G401 (cell line): ENCODE data around the gene RNF220. TPM values are rescaled to one million over a fixed set of nuclear protein-coding genes. Genes with fewer than 3 reads are reported as not detected.

Source experiments
- DNase-seq: peaks from one replicate; pipeline ENCODE4 v3.0.0-alpha.2; 2015; ENCODE audit warnings: low spot score
- in situ Hi-C: cut with HindIII; loops from 2 replicates; pipeline ENCODE4 v1.10.0; 2016; ENCODE audit warnings: low sequenced_read_pairs, mixed read lengths
- total RNA-seq: library from RNA; depleted of rRNA; stranded (reverse); fragments of >200 nt; shearing (Covaris generic); gene quantifications from 2 replicates; pipeline ENCODE4 v1.2.3, GENCODE V29; 2014

RNF220 gene
- total RNA-seq, 1 experiment from 2014 or later: 98.3 TPM

DNA sequence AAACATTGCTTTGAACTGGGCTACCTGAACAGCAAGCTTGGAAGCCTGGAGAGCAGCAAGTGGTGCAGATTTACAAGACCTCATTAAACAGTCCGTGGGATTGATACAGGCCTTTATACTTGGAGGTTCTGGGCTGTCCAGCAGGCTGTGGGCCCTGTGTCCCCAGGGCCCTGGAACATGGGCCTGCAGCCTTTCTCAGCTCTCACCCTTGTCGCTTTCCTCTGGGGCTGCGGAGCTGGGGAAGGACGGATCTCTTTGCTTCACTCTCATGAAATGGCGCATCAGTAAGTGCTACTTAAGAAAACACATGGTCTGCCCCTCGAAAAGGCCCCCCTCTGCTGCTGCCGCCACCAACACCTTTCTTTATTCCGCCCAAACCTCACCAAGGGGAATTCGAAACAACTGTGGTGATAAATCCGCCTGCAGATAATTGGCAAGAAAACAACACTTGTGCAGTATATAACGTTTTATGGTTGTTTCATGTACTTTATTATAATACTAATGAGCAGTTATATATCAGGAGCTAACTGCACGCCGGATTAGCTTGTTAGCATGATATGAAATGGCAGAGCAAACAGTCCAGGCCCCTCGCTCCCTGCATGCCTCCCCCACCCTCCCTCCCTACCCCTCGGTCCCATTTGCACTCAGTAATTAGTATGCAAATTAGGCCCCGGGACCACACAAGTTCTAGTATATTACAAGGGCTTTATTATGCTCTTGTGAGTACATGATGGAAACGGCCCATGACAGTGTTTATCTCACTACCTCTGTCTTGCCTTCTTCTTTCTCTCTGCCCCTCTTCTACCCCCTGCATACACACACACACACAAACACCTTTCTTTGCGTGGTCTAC lies 131.5 kb downstream of the RNF220 start:
- DNase-seq: no peak
- in situ Hi-C loops: no loop called here

GRCh38 chr1:44537538-44537937 lies 132.5 kb downstream of the RNF220 start:
- DNase-seq: no peak
- in situ Hi-C loops: no loop called here

- DNase-seq: no peak
- in situ Hi-C loops: no loop called here
Observed at GRCh38 chr1:44537956-44538355, 132.9 kb downstream of the RNF220 start.

- in situ Hi-C loops: no loop called here
- no peak for DNase-seq
Observed at GRCh38 chr1:44539991-44540730, 135.1 kb downstream of the RNF220 start.

GRCh38 chr1:44542420-44543063 lies 137.5 kb downstream of the RNF220 start:
- in situ Hi-C loops: no loop called here
- no peak for DNase-seq

DNA sequence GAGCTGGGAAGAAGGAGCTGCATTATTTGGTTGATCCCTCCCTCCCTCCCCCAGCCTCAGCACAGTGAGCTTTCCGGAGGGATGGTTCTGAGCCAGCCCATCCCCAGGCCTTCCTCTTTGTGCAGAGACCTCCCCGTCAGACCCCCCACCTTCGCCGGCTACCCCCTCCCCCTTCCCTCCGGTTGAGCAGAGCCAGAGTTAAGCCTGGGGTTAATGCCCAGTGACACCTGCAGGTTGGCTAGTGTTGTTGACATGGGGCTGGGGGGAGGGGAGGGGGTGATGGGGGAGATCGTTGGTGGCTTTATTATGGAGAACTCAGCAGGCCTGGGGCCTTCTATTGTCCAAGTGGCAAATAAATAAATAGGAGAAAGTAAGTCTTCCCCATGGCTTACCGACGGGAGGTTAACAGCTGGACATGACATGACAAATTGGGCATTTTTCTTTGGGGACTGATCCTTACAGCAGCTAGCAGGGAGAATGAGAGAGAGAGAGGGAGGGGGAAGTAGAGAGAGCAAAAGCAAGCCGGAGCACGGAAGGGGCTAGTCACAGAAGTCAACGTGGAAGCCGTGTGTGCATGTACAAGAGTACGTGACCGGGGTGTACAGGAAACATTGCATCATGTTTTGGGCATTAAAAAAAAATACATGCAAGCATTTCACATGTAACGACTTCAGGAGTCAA lies 138.1 kb downstream of the RNF220 start:
- in situ Hi-C loops: no loop called here
- no peak for DNase-seq

DNA sequence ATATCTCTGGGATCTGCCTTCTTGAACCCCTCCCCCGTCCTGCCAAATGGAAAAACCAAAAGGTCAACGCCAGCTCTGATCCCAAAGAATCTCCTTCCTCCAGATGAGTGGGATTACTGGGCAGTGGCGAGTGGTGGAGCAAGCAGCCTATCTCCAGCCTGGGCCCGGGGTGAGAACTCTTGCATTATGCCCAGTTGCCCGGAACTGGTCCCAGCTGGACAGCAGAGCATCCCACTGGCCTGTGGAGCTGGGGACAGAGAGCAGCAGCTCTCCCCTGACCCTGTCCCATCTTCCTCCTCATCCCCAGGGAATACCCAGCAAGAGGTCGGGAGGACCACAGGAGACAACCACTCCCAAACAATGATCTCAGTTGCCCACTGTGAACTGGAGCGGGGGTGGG lies 138.7 kb downstream of the RNF220 start:
- in situ Hi-C loops: no loop called here
- no peak for DNase-seq

DNA sequence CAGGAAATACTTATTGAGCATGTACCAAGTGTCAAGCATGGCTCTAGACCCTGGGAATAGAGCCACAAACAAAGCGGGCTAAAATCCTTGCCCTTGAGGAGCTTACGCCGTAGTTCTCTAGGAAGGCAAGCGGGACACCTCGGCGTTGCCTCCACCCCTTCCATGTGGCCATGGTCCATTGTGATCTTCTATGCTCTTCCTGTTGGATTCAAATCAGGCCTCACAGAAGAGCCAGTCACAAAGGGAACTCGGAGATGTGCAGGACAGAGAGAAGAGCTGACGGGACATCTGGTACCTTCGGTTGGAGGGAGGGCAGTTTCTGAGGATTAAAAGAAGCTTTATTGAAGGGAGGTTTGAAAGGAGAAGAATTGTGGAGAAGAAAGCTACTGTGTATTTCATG lies 139.9 kb downstream of the RNF220 start:
- no peak for DNase-seq
- in situ Hi-C loops: no loop called here

DNA sequence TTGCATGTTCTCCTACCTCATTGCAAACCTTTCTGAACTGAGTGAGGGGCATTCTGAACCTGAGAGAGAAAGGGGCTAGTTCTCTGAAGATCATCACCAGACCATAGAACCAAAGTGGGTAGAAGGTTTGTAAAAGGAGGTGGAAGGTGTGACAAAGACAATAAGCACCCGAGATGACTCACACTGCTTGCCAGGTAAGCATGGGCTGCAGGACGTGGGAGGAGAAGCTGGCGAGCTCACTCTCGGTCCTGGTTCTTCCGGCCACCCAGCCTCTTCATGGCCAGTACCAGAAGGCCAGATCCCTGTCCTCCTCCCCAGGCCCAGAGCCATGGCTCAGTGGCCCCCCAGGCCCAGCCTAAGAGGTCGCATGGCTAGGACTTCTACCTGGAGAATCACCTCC lies 140.9 kb downstream of the RNF220 start:
- DNase-seq: no peak
- in situ Hi-C loops: no loop called here

GRCh38 chr1:44546403-44547053 lies 141.5 kb downstream of the RNF220 start:
- DNase-seq: no peak
- in situ Hi-C loops: no loop called here

DNA sequence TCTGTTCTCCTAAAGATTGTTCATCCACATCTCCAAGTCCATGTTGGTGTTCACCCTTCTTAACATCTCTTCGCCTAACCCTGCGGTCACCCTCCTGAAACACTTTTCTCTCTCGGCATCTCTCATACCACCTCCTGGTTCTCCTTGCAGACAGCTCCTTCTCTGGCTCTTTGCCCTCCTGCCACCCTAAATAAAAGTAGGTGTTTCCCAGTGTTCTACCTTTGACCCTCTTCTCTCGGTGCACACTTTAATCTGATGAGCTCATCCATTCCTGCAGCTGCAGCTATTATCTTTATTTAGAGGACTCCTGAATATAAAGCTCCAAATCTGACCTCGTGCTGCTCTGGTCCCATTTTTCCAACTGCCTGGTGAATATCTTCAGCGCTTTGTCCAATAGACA lies 142.3 kb downstream of the RNF220 start:
- no peak for DNase-seq
- in situ Hi-C loops: no loop called here

DNA sequence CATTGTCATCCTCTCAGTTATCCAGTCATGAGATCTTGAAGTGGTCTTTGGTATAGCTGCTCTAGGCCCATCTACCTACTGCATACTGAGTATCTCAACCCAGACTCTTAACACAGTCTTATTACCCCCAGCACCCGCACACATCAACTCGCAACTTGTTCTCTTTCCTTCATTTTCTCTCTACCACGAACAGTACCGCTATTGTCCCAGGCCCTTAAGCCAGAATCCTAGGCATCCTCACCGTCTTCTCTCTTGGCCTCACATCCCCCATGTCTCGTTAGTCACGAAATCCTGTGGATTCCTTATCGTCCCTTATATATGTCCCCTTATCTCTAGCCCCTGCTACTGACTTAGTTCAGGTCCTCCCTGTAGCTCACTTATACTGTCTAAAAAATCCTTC lies 142.8 kb downstream of the RNF220 start:
- in situ Hi-C loops: no loop called here

GRCh38 chr1:44549510-44549909 lies 144.5 kb downstream of the RNF220 start:
- in situ Hi-C loops: no loop called here
- no peak for DNase-seq

More for the DNA sequence above, 142.8 kb downstream of the RNF220 start:
- DNase-seq: no peak

- in situ Hi-C loops: no loop called here
- DNase-seq: no peak
Observed at GRCh38 chr1:44553127-44553758, 148.2 kb downstream of the RNF220 start.

DNA sequence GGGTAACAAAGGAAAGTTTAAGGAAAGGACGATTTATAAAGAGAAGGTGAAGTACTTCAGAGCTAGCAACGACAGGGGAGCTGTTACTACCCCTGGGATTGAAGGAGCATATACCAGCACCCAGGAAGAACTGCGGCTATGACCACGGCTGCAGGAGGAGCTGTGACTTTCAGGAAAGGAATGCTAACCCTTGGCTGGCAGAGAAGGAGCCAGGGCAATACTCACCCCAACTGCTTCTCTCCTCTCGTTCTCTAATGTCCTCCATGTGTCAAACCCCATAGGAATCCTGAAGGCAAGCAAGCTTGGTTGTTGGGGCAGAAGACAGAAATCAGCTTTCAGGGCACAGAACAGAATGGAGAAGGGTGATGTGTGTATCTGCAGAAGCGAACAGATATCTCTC lies 148.7 kb downstream of the RNF220 start:
- in situ Hi-C loops: no loop called here
- DNase-seq: no peak

GRCh38 chr1:44554706-44555105 lies 149.7 kb downstream of the RNF220 start:
- DNase-seq: no peak
- in situ Hi-C loops: no loop called here

DNA sequence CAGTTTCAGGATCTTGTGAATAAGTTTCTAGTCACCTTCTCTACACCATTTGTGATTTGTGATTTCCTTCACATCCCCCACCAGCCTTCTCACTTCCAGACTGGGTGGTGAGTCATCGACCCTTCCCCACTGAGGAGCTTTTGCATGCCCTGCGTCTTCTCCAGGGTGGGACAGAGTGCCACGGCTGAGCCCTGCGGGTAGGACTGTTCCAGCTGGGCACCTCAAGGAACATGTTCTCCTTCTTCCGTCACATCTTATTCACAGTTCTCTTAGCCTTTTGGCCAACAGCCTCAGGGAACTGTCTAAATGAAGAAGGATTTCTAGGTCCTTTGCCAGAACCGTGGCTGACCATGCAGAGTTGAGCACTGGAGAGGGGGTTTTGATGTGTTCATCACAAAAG lies 152.7 kb downstream of the RNF220 start:
- no peak for DNase-seq
- in situ Hi-C loops: no loop called here

DNA sequence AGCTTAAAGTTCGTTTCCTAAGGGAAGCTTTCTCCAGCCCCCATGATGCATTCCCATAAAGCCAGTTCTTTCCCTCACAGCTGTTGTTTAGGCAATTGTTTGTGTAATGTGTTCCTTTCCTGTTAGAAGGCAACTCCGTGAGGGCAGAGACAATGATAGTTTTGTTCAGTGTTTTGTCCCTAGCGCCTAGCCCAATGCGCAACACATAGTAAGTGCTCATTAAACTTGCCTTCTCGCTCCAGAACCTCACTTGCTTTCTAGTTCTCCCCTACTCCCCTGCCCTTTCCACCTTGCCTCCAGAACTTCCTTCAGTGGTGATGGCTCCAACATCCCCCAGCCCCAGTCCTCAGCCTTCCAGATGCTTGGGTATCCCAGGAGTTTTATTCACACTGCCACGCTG lies 153.8 kb downstream of the RNF220 start:
- in situ Hi-C loops: no loop called here
- no peak for DNase-seq

DNA sequence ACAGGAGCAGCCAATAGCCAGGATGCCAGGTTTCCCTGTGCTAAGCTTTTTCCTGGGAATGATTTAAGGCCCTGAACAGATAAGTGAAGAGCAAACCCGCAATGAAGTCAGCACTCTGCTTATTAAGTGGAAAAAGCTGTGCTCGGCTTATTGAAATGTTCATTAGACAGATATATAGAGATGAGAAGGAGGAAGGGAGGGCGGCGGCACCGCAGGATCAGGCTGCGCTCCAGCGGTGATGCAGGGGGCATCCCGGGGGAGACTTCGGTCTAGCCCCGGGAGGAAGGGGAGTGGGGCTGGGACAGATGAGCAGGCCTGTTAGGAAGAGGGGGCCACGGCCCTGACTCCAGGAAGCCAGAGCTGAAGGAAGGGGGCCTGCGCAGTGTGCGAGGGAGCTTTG lies 154.3 kb downstream of the RNF220 start:
- in situ Hi-C loops: no loop called here
- no peak for DNase-seq
